ENCODE measurements around the gene POC1A. TPM values are rescaled to one million over a fixed set of nuclear protein-coding genes. Genes with fewer than 3 reads are reported as not detected.

The POC1A gene
- total and polyA plus RNA-seq, 10 donors: 1.6 to 4.4 (median 2.9) TPM

GRCh38 chr3:52104684-52105640 lies 49.3 kb downstream of the POC1A start:
- intact Hi-C loops (cut with DNase I; ENCODE audit: low total_unique reads): no loop called here
- DNase-seq: peak; percentile 36
- peaks cover 0 to 20% (median 16%) of the 10 kb centered on the region in 8 donors for H3K9me3 ChIP-seq

DNA sequence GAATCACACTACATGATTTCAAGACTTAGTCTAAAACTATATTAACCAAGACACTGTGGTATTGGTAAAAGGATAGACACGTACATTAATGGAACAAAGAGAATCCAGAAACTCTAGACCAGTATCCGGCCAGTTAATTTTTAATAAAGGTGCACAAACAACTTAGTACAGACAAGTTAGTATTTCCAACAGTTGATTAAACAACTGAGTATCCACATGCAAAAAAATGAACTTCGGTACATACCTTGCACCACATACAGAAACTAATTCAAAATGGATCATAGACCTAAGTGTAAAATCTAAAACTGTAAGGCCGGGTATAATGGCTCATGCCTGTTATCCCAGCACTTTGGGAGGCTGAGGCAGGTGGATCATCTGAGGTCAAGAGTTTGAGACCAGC lies 51.3 kb downstream of the POC1A start:
- Histone ChIP-seq H3K27me3 (replicated peaks in 1 of 7) (no peaks in the 10 kb centered on the region), H3K4me1 (peaks cover 0 to 4% (median 2%) of the 10 kb centered on the region in 6 donors), H3K27ac (no peak overlapping the region), H3K36me3 (peaks cover 0 to 14% (median 0%) of the 10 kb centered on the region in 6 donors), H3K9me3 (peaks cover 0 to 20% (median 16%) of the 10 kb centered on the region in 8 donors), H3K4me3 (no peak overlapping the region)
- TF ChIP-seq POLR2A (IDR thresholded peaks at IDR 0.05) (no peak), CTCF (IDR thresholded peaks at IDR 0.05 in 8 of 11, conservative IDR thresholded peaks at IDR 0.05 in 3 of 11) (no peak), POLR2AphosphoS5 (IDR thresholded peaks at IDR 0.05) (no peak)
- intact Hi-C loops (cut with DNase I; ENCODE audit: low total_unique reads): no loop called here
- no peak for DNase-seq
- WGBS, 5 donors: 95 to 99% (median 97%) methylated on average over 4 of the region's 4 CpGs

More at GRCh38 chr3:52104684-52105640, 49.3 kb downstream of the POC1A start:
- H3K4me1 ChIP-seq: peaks cover 0 to 24% (median 17%) of the 10 kb centered on the region in 6 donors
- TF ChIP-seq CTCF (IDR thresholded peaks at IDR 0.05 in 8 of 11, conservative IDR thresholded peaks at IDR 0.05 in 3 of 11) (no peak), POLR2A (IDR thresholded peaks at IDR 0.05) (no peak), POLR2AphosphoS5 (IDR thresholded peaks at IDR 0.05) (no peak)
- WGBS, 5 donors: 95 to 97% (median 96%) methylated on average over 10 of the region's 10 CpGs
- H3K27me3 ChIP-seq (replicated peaks in 1 of 7): no peaks in the 10 kb centered on the region
- H3K36me3 ChIP-seq: peaks cover 0 to 12% (median 0%) of the 10 kb centered on the region in 6 donors
- no peak overlapping the region for H3K4me3 ChIP-seq
- H3K27ac ChIP-seq: no peak overlapping the region

DNA sequence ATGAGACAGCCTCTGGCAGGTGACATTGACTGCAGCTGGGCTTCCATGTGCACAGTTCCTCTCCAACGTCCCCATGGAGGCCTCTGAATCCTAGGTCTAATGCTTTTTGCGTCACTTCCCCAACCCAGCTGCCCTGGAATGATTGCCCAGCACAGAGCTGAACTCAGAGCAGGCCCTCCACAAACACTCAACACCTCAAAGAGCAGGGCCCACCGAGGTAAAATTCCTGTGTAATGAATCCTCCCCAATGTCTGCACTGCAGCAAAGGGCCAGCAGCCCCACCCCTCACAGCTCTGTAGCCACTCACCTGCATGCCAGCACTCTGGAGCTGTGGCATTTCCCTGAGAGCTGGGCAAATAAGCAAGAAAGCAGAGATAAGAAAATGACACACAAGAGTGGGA lies 55.2 kb downstream of the POC1A start:
- H3K9me3 ChIP-seq: peaks cover 0 to 20% (median 16%) of the 10 kb centered on the region in 8 donors
- no peak overlapping the region for H3K27ac ChIP-seq
- H3K27me3 ChIP-seq (replicated peaks in 1 of 7): no peaks in the 10 kb centered on the region
- TF ChIP-seq POLR2A (IDR thresholded peaks at IDR 0.05) (no peak), POLR2AphosphoS5 (IDR thresholded peaks at IDR 0.05) (no peak), CTCF (IDR thresholded peaks at IDR 0.05 in 8 of 11, conservative IDR thresholded peaks at IDR 0.05 in 3 of 11) (no peak)
- H3K4me3 ChIP-seq: no peak overlapping the region
- H3K4me1 ChIP-seq: peaks cover 0 to 2% (median 0%) of the 10 kb centered on the region in 6 donors
- peak; percentile 18 for DNase-seq
- 72 to 87% (median 83%) methylated on average over 3 of the region's 3 CpGs for WGBS, 5 donors
- H3K36me3 ChIP-seq: peaks cover 0 to 49% (median 0%) of the 10 kb centered on the region in 6 donors
- intact Hi-C loops (cut with DNase I; ENCODE audit: low total_unique reads): no loop called here
